ENCODE measurements around the gene SZT2. TPM values are rescaled to one million over a fixed set of nuclear protein-coding genes. Genes with fewer than 3 reads are reported as not detected.

SZT2 gene
- total and polyA plus RNA-seq, 8 donors = 18.5 to 54.9 (median 24.6) TPM

DNA sequence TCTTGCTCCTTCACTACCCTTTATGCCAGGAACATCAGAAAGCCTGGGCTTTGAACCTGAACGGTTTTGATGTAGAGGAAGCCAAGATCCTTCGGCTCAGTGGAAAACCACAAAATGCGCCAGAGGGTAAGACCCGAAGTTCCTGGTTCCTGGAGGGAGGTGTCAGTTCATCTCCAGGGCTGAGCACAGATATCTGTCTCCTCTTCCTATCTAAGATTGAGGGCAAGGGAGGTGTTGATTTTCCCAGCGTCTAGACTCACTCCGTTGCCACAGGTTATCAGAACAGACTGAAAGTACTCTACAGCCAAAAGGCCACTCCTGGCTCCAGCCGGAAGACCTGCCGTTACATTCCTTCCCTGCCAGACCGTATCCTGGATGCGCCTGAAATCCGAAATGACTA is 30.0 kb upstream of the SZT2 start:
- Histone ChIP-seq H3K36me3 (peaks cover 0 to 20% (median 5%) of the 10 kb centered on the region in 3 donors), H3K27ac (no peak overlapping the region), H3K4me3 (no peak overlapping the region), H3K9me3 (no peaks in the 10 kb centered on the region), H3K27me3 (no peaks in the 10 kb centered on the region), H3K4me1 (peaks cover 0 to 6% (median 0%) of the 10 kb centered on the region in 3 donors)
- ATAC-seq (no peak), FAIRE-seq (no peak), DNase-seq (no peak)
- 26 to 35% methylated on average over 11 of the region's 11 CpGs for WGBS, 2 donors
- no peak for TF ChIP-seq CTCF (IDR thresholded peaks at IDR 0.05)
- intact Hi-C loops (cut with DNase I) = loop anchor here in 2 of 3 donors (10.0 kb wide), 1 partner anchor 125 kb away; no protein-coding TSS in a partner anchor

DNA sequence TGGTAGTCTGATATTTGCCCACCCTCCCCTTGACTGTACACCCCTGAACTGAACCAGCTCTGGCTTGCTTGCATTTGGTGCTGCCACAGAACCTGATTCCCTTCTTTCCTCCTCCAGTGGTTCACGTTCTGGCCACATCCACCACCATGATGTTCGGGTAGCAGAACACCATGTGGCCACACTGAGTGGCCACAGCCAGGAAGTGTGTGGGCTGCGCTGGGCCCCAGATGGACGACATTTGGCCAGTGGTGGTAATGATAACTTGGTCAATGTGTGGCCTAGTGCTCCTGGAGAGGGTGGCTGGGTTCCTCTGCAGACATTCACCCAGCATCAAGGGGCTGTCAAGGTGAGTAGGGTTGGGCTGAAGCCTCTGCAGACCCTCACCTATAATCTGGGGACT is 29.1 kb upstream of the SZT2 start:
- intact Hi-C loops (cut with DNase I) = loop anchor here in 2 of 3 donors (10.0 kb wide), 1 partner anchor 126 kb away; no protein-coding TSS in a partner anchor
- Histone ChIP-seq H3K36me3 (peaks cover 0 to 26% (median 5%) of the 10 kb centered on the region in 3 donors), H3K27me3 (no peaks in the 10 kb centered on the region), H3K4me1 (peaks cover 0 to 6% (median 0%) of the 10 kb centered on the region in 3 donors), H3K27ac (no peak overlapping the region), H3K4me3 (no peak overlapping the region), H3K9me3 (no peaks in the 10 kb centered on the region)
- ATAC-seq (no peak), DNase-seq (no peak), FAIRE-seq (no peak)
- 71 to 74% methylated on average over 4 of the region's 4 CpGs for WGBS, 2 donors
- no peak for TF ChIP-seq CTCF (IDR thresholded peaks at IDR 0.05)

GRCh38 chr1:43363283-43363934 is 26.3 kb upstream of the SZT2 start:
- Histone ChIP-seq H3K27me3 (no peaks in the 10 kb centered on the region), H3K9me3 (no peaks in the 10 kb centered on the region), H3K27ac (no peak overlapping the region), H3K4me3 (no peak overlapping the region), H3K4me1 (peaks cover 8 to 12% (median 10%) of the 10 kb centered on the region in 3 donors), H3K36me3 (peaks cover 0 to 26% (median 5%) of the 10 kb centered on the region in 3 donors)
- ATAC-seq (no peak), DNase-seq (no peak), FAIRE-seq (no peak)
- intact Hi-C loops (cut with DNase I) = loop anchor here in 2 of 3 donors (10.0 kb wide), 1 partner anchor 129 kb away; no protein-coding TSS in a partner anchor
- WGBS, 2 donors = 81 to 85% methylated on average over 9 of the region's 9 CpGs
- no peak for TF ChIP-seq CTCF (IDR thresholded peaks at IDR 0.05)

GRCh38 chr1:43363935-43364525 is 25.7 kb upstream of the SZT2 start:
- peaks cover 14 to 18% (median 15%) of the 10 kb centered on the region in 3 donors for H3K4me1 ChIP-seq
- WGBS, 2 donors = 78 to 84% methylated on average over 5 of the region's 5 CpGs
- intact Hi-C loops (cut with DNase I) = loop anchor here in 2 of 3 donors (10.0 kb wide), 1 partner anchor 129 kb away; no protein-coding TSS in a partner anchor
- H3K36me3 ChIP-seq = peaks cover 0 to 26% (median 5%) of the 10 kb centered on the region in 3 donors
- H3K9me3 ChIP-seq = no peaks in the 10 kb centered on the region
- H3K4me3 ChIP-seq = no peak overlapping the region
- ATAC-seq (no peak), FAIRE-seq (no peak), DNase-seq (no peak)
- no peak overlapping the region for H3K27ac ChIP-seq
- TF ChIP-seq CTCF (IDR thresholded peaks at IDR 0.05) = no peak
- H3K27me3 ChIP-seq = no peaks in the 10 kb centered on the region

Data from pancreas (tissue), 10 donors.